ENCODE data around the gene CMC2. TPM values are rescaled to one million over a fixed set of nuclear protein-coding genes. Genes with fewer than 3 reads are reported as not detected.
A peak's percentile ranks its signal among the peaks of the same experiment; 100 is the strongest.

CMC2 gene
- total RNA-seq, 5 donors from 2014 or later (not counting 1 experiment from before 2014, with no cell fraction given): 29.9 to 56.1 (median 38.1) TPM

DNA sequence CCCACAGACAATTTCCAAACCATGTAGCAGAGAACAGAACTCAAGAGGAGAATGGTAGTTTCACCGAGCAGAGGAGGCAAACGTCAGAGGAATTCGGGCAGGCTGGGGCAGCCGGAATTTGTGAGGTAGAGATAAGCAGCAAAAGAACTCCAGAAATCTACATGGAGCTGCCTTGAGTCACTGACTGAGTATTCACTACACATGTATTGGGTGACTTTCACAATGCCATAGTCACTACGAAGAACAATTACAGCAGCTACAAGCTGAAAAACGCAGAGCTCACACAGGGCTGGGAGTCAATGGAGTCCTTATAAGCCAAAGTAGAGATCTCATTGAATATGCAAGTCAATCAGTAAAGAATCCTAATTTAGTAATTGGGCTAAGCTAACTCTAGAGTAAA is 13.4 kb downstream of the CMC2 start:
- ChIA-PET CTCF (interaction anchor here in 1 of 2 donors (1.8 to 2.5 kb wide), 2 partner anchors 9 to 12 kb away, joined by 7 to 9 read pairs; no protein-coding TSS in a partner anchor), POLR2A (interaction anchor here in 1 of 2 donors (0.7 kb wide), 1 partner anchor 22 kb away, joined by 3 read pairs; no protein-coding TSS in a partner anchor)
- no peak overlapping the region for H3K4me3 ChIP-seq (ENCODE audit: control insufficient read depth in 1 of 2, extremely low read depth in 1 of 2, low read length in 1 of 2)
- H3K36me3 ChIP-seq (ENCODE audit: control insufficient read depth in 2 of 2, extremely low read depth in 1 of 2, insufficient read depth in 1 of 2, low read length in 1 of 2): peaks cover 0 to 23% of the 10 kb centered on the region in 2 donors
- H3K27ac ChIP-seq (ENCODE audit: low read length): no peak overlapping the region
- no peaks in the 10 kb centered on the region for H3K9me3 Mint-ChIP-seq
- no peak overlapping the region for H3K4me3 Mint-ChIP-seq
- peaks cover 46 to 62% (median 47%) of the 10 kb centered on the region in 3 donors for H3K4me1 Mint-ChIP-seq
- peaks cover 24% of the 10 kb centered on the region for H3K36me3 Mint-ChIP-seq
- no CpG with 5 or more reads among the region's 6 CpGs for WGBS (ENCODE audit: insufficient coverage)
- ATAC-seq (replicated peaks in 1 of 4) (no peak), DNase-seq (no peak)
- no peaks in the 10 kb centered on the region for H3K27me3 Mint-ChIP-seq
- H3K27me3 ChIP-seq (replicated peaks in 1 of 2; ENCODE audit: control insufficient read depth in 2 of 2, extremely low read depth in 1 of 2, insufficient read depth in 2 of 2, low read length in 1 of 2): no peaks in the 10 kb centered on the region
- H3K27ac Mint-ChIP-seq: peak overlapping the region in 1 of 2 donors; percentile 45
- H3K4me1 ChIP-seq (ENCODE audit: control insufficient read depth in 1 of 2, extremely low read depth in 1 of 2, insufficient read depth in 2 of 2, low read length in 2 of 2): peaks cover 5 to 10% of the 10 kb centered on the region in 2 experiments
- no peaks in the 10 kb centered on the region for H3K9me3 ChIP-seq

DNA sequence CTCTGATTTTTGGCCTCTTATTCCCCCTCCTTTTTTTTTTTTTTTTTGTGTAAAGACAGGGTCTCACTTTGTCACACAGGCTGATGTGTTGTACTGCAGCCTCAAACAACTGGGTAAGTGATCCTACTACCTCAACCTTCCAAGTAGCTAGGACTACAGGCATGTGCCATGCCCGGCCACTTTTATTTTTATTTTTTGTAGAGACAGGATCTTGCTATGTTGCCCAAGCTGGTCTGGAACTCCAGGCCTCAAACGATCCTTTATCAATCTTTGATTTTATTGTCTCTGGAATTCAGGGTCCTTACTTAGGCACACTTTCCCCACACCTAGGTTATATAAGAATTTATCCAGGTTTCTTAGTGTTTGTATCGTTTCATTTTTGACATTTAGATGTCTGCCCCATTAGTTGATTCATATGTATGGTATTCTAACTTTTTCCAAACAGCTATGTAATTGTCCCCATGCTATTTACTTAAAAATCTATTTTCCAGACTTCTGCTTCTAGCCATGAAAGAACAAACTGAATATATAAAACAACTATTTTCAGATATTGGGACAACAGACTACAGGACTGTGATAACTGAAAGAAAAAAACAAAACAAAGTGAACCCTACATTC is 13.9 kb downstream of the CMC2 start:
- no peak overlapping the region for H3K27ac ChIP-seq (ENCODE audit: low read length)
- peaks cover 0 to 23% of the 10 kb centered on the region in 2 donors for H3K36me3 ChIP-seq (ENCODE audit: control insufficient read depth in 2 of 2, extremely low read depth in 1 of 2, insufficient read depth in 1 of 2, low read length in 1 of 2)
- no peaks in the 10 kb centered on the region for H3K27me3 Mint-ChIP-seq
- no peak for DNase-seq
- ChIA-PET POLR2A (interaction anchor here in 1 of 2 donors (0.7 kb wide), 1 partner anchor 22 kb away, joined by 3 read pairs; no protein-coding TSS in a partner anchor), CTCF (interaction anchor here in 1 of 2 donors (1.8 to 2.5 kb wide), 2 partner anchors 10 to 12 kb away, joined by 7 to 9 read pairs; no protein-coding TSS in a partner anchor)
- no peaks in the 10 kb centered on the region for H3K9me3 ChIP-seq
- H3K4me3 Mint-ChIP-seq: no peak overlapping the region
- no peaks in the 10 kb centered on the region for H3K27me3 ChIP-seq (replicated peaks in 1 of 2; ENCODE audit: control insufficient read depth in 2 of 2, extremely low read depth in 1 of 2, insufficient read depth in 2 of 2, low read length in 1 of 2)
- WGBS (ENCODE audit: insufficient coverage): no CpG with 5 or more reads among the region's 3 CpGs
- peak overlapping the region in 1 of 2 donors; percentile 45 for H3K27ac Mint-ChIP-seq
- H3K4me3 ChIP-seq (ENCODE audit: control insufficient read depth in 1 of 2, extremely low read depth in 1 of 2, low read length in 1 of 2): no peak overlapping the region
- peaks cover 24% of the 10 kb centered on the region for H3K36me3 Mint-ChIP-seq
- no peaks in the 10 kb centered on the region for H3K9me3 Mint-ChIP-seq
- no peak for ATAC-seq (replicated peaks in 1 of 4)
- peaks cover 0 to 12% of the 10 kb centered on the region in 2 experiments for H3K4me1 ChIP-seq (ENCODE audit: control insufficient read depth in 1 of 2, extremely low read depth in 1 of 2, insufficient read depth in 2 of 2, low read length in 2 of 2)
- H3K4me1 Mint-ChIP-seq: peaks cover 45 to 58% (median 46%) of the 10 kb centered on the region in 3 donors

DNA sequence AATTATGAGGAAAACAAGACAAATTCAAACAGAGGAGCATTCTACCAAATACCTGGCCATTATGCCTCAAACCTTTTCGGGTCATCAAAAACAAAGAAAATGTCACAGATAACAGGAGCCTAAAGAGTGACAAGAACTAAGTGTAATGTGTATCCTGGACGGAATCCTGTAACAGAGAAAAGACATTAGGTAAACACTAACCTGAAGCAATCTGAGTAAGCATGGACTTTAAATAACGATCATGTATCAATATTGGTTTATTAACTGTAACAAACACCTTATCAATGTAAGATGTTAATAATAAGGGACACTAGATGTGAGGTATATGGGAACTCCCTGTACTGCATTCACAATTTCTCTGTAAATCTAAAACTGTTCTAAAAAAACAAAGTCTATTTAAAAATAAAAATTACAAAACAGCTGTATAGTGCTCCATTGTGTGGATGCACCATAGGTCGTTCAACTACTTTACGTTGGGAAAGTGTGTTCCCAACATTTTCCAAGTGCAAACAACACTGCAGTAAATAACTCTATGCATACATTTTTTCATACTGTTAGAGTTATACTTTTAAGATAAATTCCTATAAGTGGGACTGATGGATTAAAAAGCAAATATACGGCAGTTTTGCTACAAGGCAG is 14.8 kb downstream of the CMC2 start:
- Histone ChIP-seq H3K36me3 (ENCODE audit: control insufficient read depth in 2 of 2, extremely low read depth in 1 of 2, insufficient read depth in 1 of 2, low read length in 1 of 2) (peaks cover 0 to 23% of the 10 kb centered on the region in 2 donors), H3K9me3 (no peaks in the 10 kb centered on the region), H3K4me1 (ENCODE audit: control insufficient read depth in 1 of 2, extremely low read depth in 1 of 2, insufficient read depth in 2 of 2, low read length in 2 of 2) (peaks cover 0 to 12% of the 10 kb centered on the region in 2 experiments), H3K27me3 (replicated peaks in 1 of 2; ENCODE audit: control insufficient read depth in 2 of 2, extremely low read depth in 1 of 2, insufficient read depth in 2 of 2, low read length in 1 of 2) (no peaks in the 10 kb centered on the region), H3K4me3 (ENCODE audit: control insufficient read depth in 1 of 2, extremely low read depth in 1 of 2, low read length in 1 of 2) (no peak overlapping the region), H3K27ac (ENCODE audit: low read length) (no peak overlapping the region)
- H3K4me3 Mint-ChIP-seq: no peak overlapping the region
- no peak overlapping the region for H3K27ac Mint-ChIP-seq
- ATAC-seq (replicated peaks in 1 of 4) (no peak), DNase-seq (no peak)
- CTCF ChIA-PET: no interaction called here
- POLR2A ChIA-PET: no interaction called here
- H3K4me1 Mint-ChIP-seq: peaks cover 44 to 59% (median 45%) of the 10 kb centered on the region in 3 donors
- H3K27me3 Mint-ChIP-seq: no peaks in the 10 kb centered on the region
- WGBS (ENCODE audit: insufficient coverage): 100% methylated on average over 1 of the region's 6 CpGs
- H3K9me3 Mint-ChIP-seq: no peaks in the 10 kb centered on the region
- H3K36me3 Mint-ChIP-seq: peaks cover 30% of the 10 kb centered on the region

DNA sequence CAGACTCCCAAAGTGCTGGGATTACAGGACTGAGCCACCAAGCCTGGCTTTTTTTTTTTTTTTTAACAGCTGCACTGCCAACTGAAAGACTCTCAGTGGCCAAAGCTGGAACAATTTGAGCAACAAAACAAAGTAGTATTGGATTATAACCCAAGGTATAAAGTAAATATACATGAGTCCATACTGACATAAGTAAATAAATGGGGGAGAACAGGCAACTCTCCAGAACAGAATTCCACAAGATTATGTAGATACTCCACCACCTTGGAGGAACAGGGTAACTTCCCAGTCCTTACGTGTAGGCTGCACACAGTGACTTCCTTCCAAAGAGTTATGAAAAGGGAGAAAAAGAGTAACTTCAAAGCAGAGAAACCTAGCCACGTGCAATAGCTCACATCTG is 15.7 kb downstream of the CMC2 start:
- Histone ChIP-seq H3K27ac (ENCODE audit: low read length) (no peak overlapping the region), H3K27me3 (replicated peaks in 1 of 2; ENCODE audit: control insufficient read depth in 2 of 2, extremely low read depth in 1 of 2, insufficient read depth in 2 of 2, low read length in 1 of 2) (no peaks in the 10 kb centered on the region), H3K36me3 (ENCODE audit: control insufficient read depth in 2 of 2, extremely low read depth in 1 of 2, insufficient read depth in 1 of 2, low read length in 1 of 2) (peaks cover 0 to 23% of the 10 kb centered on the region in 2 donors), H3K4me1 (ENCODE audit: control insufficient read depth in 1 of 2, extremely low read depth in 1 of 2, insufficient read depth in 2 of 2, low read length in 2 of 2) (peaks cover 0 to 11% of the 10 kb centered on the region in 2 experiments), H3K9me3 (no peaks in the 10 kb centered on the region), H3K4me3 (ENCODE audit: control insufficient read depth in 1 of 2, extremely low read depth in 1 of 2, low read length in 1 of 2) (no peak overlapping the region)
- no peaks in the 10 kb centered on the region for H3K27me3 Mint-ChIP-seq
- DNase-seq (no peak), ATAC-seq (replicated peaks in 1 of 4) (no peak)
- ChIA-PET POLR2A (interaction anchor here in 1 of 2 donors (0.5 kb wide), 1 partner anchor 13 kb away, joined by 4 read pairs; no protein-coding TSS in a partner anchor), CTCF (no interaction called here)
- no peaks in the 10 kb centered on the region for H3K9me3 Mint-ChIP-seq
- WGBS (ENCODE audit: insufficient coverage): no CpG with 5 or more reads among the region's 2 CpGs
- H3K4me3 Mint-ChIP-seq: no peak overlapping the region
- H3K4me1 Mint-ChIP-seq: peaks cover 45 to 57% (median 46%) of the 10 kb centered on the region in 3 donors
- peaks cover 36% of the 10 kb centered on the region for H3K36me3 Mint-ChIP-seq
- no peak overlapping the region for H3K27ac Mint-ChIP-seq

DNA sequence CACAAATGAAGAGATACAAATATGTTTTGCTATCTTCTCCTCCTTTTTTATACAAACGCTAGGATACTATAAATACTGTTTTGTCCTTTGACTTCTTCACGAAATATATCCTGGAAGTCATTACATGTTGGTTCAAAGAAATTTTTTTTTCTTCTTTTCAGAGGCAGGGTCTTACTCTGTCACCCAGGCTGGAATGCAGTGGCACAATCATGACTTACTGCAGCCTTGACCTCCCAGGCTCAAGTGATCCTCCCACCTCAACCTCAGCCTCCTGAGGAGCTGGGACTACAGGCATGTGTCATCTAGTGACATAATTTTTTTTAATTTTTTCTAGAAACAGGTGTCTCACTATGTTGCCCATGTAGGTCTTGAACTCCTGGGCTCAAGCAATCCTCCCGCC is 16.1 kb downstream of the CMC2 start:
- WGBS (ENCODE audit: insufficient coverage): 100% methylated on average over 1 of the region's 3 CpGs
- no peak overlapping the region for H3K27ac ChIP-seq (ENCODE audit: low read length)
- no peak for ATAC-seq (replicated peaks in 1 of 4)
- Mint-ChIP-seq H3K4me3 (no peak overlapping the region), H3K4me1 (peaks cover 47 to 56% (median 47%) of the 10 kb centered on the region in 3 donors), H3K27ac (no peak overlapping the region), H3K27me3 (no peaks in the 10 kb centered on the region), H3K9me3 (no peaks in the 10 kb centered on the region), H3K36me3 (peaks cover 38% of the 10 kb centered on the region)
- H3K36me3 ChIP-seq (ENCODE audit: control insufficient read depth in 2 of 2, extremely low read depth in 1 of 2, insufficient read depth in 1 of 2, low read length in 1 of 2): peaks cover 0 to 23% of the 10 kb centered on the region in 2 donors
- ChIA-PET CTCF (interaction anchor here in 1 of 2 donors (1.2 kb wide), 1 partner anchor 14 kb away, joined by 3 read pairs; no protein-coding TSS in a partner anchor), POLR2A (no interaction called here)
- no peak overlapping the region for H3K4me3 ChIP-seq (ENCODE audit: control insufficient read depth in 1 of 2, extremely low read depth in 1 of 2, low read length in 1 of 2)
- H3K27me3 ChIP-seq (replicated peaks in 1 of 2; ENCODE audit: control insufficient read depth in 2 of 2, extremely low read depth in 1 of 2, insufficient read depth in 2 of 2, low read length in 1 of 2): no peaks in the 10 kb centered on the region
- peaks cover 0 to 11% of the 10 kb centered on the region in 2 experiments for H3K4me1 ChIP-seq (ENCODE audit: control insufficient read depth in 1 of 2, extremely low read depth in 1 of 2, insufficient read depth in 2 of 2, low read length in 2 of 2)
- DNase-seq: no peak
- H3K9me3 ChIP-seq: no peaks in the 10 kb centered on the region

DNA sequence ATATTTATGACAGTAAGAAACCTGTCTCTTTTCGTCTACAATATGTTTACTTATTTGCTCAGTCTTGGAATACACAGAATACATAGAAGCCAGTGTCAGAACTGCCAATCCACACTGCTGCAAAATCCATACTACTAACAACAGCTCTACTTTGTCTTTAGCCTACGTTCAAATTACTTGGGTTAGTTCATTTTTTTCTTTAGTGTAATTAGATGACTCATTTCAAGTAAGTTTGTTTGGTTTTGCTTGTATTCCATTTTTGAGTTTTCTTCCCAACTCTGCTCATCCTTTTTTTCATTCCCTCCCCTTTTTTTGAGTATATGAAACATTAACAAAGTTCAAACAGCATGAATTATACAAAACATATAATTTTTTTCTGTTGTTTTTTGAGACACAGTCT is 16.9 kb downstream of the CMC2 start:
- Histone ChIP-seq H3K27me3 (replicated peaks in 1 of 2; ENCODE audit: control insufficient read depth in 2 of 2, extremely low read depth in 1 of 2, insufficient read depth in 2 of 2, low read length in 1 of 2) (no peaks in the 10 kb centered on the region), H3K9me3 (no peaks in the 10 kb centered on the region), H3K27ac (ENCODE audit: low read length) (no peak overlapping the region), H3K4me3 (ENCODE audit: control insufficient read depth in 1 of 2, extremely low read depth in 1 of 2, low read length in 1 of 2) (no peak overlapping the region), H3K36me3 (ENCODE audit: control insufficient read depth in 2 of 2, extremely low read depth in 1 of 2, insufficient read depth in 1 of 2, low read length in 1 of 2) (peaks cover 0 to 23% of the 10 kb centered on the region in 2 donors), H3K4me1 (ENCODE audit: control insufficient read depth in 1 of 2, extremely low read depth in 1 of 2, insufficient read depth in 2 of 2, low read length in 2 of 2) (peaks cover 0 to 11% of the 10 kb centered on the region in 2 experiments)
- Mint-ChIP-seq H3K36me3 (peaks cover 40% of the 10 kb centered on the region), H3K27me3 (no peaks in the 10 kb centered on the region), H3K9me3 (no peaks in the 10 kb centered on the region), H3K27ac (no peak overlapping the region), H3K4me1 (peaks cover 47 to 51% (median 48%) of the 10 kb centered on the region in 3 donors), H3K4me3 (no peak overlapping the region)
- ChIA-PET POLR2A (no interaction called here), CTCF (interaction anchor here (0.9 to 1.2 kb wide), 2 partner anchors 15 to 46 kb away, joined by 3 read pairs; partner anchors contain the start of gene ATMIN (in 1 of the 2))
- 89% methylated on average over 1 of the region's 2 CpGs for WGBS (ENCODE audit: insufficient coverage)
- no peak for DNase-seq
- no peak for ATAC-seq (replicated peaks in 1 of 4)

Measured in T-cell (primary cell).